Type B pancreatic cell (in vitro differentiated cells): ENCODE results near the gene EPAS1. TPM values are rescaled to one million over a fixed set of nuclear protein-coding genes. Genes with fewer than 3 reads are reported as not detected.

ENCODE experiments used
- DNase-seq: peaks from one replicate; pipeline ENCODE4 v3.0.0; 2021; ENCODE audit warnings: mixed read lengths; ENCODE audit not compliant: unreplicated experiment; ENCODE audit errors: extremely low spot score
- H3K27ac Mint-ChIP-seq: 2 replicates; pipeline ENCODE4 v1.8.0; 2021; ENCODE audit warnings: mild to moderate bottlenecking, mixed read lengths
- H3K27me3 Mint-ChIP-seq: 2 replicates; pipeline ENCODE4 v1.8.0; 2021; ENCODE audit warnings: mixed read lengths
- H3K36me3 Mint-ChIP-seq: 2 replicates; pipeline ENCODE4 v1.8.0; 2021; ENCODE audit warnings: mixed read lengths
- H3K4me1 Mint-ChIP-seq: one replicate; pipeline ENCODE4 v1.8.0; 2021; ENCODE audit warnings: mixed read lengths; ENCODE audit not compliant: unreplicated experiment
- H3K4me3 Mint-ChIP-seq: 2 replicates; pipeline ENCODE4 v1.8.0; 2021; ENCODE audit warnings: mild to moderate bottlenecking, mixed read lengths
- H3K9me3 Mint-ChIP-seq: 2 replicates; pipeline ENCODE4 v1.8.0; 2021; ENCODE audit warnings: mixed read lengths
- CTCF ChIP-seq: fragments of 200-600 bp; sonication (generic); conservative IDR thresholded peaks from 2 replicates; pipeline ENCODE4 v1.5.0; 2021; ENCODE audit warnings: antibody characterized with exemption, mild to moderate bottlenecking
- total RNA-seq: library from RNA; stranded (reverse); gene quantifications from 2 replicates; pipeline ENCODE4 v1.2.1, GENCODE V29; 2021; ENCODE audit warnings: low replicate concordance

EPAS1 gene
- total RNA-seq, 1 donor from 2014 or later, result 59.8 TPM

- peaks cover 61% of the 10 kb centered on the region for H3K4me1 Mint-ChIP-seq
- no peak for DNase-seq
- no peaks in the 10 kb centered on the region for H3K36me3 Mint-ChIP-seq
- no peaks in the 10 kb centered on the region for H3K9me3 Mint-ChIP-seq
- no peaks in the 10 kb centered on the region for H3K27me3 Mint-ChIP-seq
- TF ChIP-seq CTCF, result no peak
- no peak overlapping the region for H3K27ac Mint-ChIP-seq
- no peak overlapping the region for H3K4me3 Mint-ChIP-seq
These were observed 40.2 kb downstream of the EPAS1 start for GRCh38 chr2:46337208-46337994.

GRCh38 chr2:46338674-46339073, 41.5 kb downstream of the EPAS1 start:
- Mint-ChIP-seq H3K4me1 (peaks cover 59% of the 10 kb centered on the region), H3K27ac (no peak overlapping the region), H3K9me3 (no peaks in the 10 kb centered on the region), H3K4me3 (no peak overlapping the region), H3K36me3 (no peaks in the 10 kb centered on the region), H3K27me3 (no peaks in the 10 kb centered on the region)
- TF ChIP-seq CTCF, result no peak
- no peak for DNase-seq

- TF ChIP-seq CTCF, result no peak
- H3K4me3 Mint-ChIP-seq, result no peak overlapping the region
- no peak overlapping the region for H3K27ac Mint-ChIP-seq
- DNase-seq, result no peak
- no peaks in the 10 kb centered on the region for H3K9me3 Mint-ChIP-seq
- no peaks in the 10 kb centered on the region for H3K27me3 Mint-ChIP-seq
- no peaks in the 10 kb centered on the region for H3K36me3 Mint-ChIP-seq
- H3K4me1 Mint-ChIP-seq, result peaks cover 56% of the 10 kb centered on the region
These were observed 42.0 kb downstream of the EPAS1 start for GRCh38 chr2:46339200-46339599.

GRCh38 chr2:46339676-46340459, 42.7 kb downstream of the EPAS1 start:
- Mint-ChIP-seq H3K4me1 (peaks cover 50% of the 10 kb centered on the region), H3K27ac (peak overlapping the region; percentile 3), H3K36me3 (no peaks in the 10 kb centered on the region), H3K27me3 (no peaks in the 10 kb centered on the region), H3K4me3 (no peak overlapping the region), H3K9me3 (no peaks in the 10 kb centered on the region)
- no peak for TF ChIP-seq CTCF
- DNase-seq, result no peak

- Mint-ChIP-seq H3K27me3 (no peaks in the 10 kb centered on the region), H3K9me3 (no peaks in the 10 kb centered on the region), H3K4me3 (no peak overlapping the region), H3K36me3 (no peaks in the 10 kb centered on the region), H3K27ac (peak overlapping the region; percentile 3), H3K4me1 (peaks cover 40% of the 10 kb centered on the region)
- TF ChIP-seq CTCF, result no peak
- no peak for DNase-seq
These were observed 43.7 kb downstream of the EPAS1 start for GRCh38 chr2:46340740-46341420.
